ENCODE data around the gene CTSD. TPM values are rescaled to one million over a fixed set of nuclear protein-coding genes. Genes with fewer than 3 reads are reported as not detected.

CTSD gene
- total and polyA plus RNA-seq, 2 of the 8 experiments (the other 6 are each of a cell fraction or from before 2014, with no cell fraction given), result 169 to 173 TPM

GRCh38 chr11:1731451-1732059 is 32.2 kb downstream of the CTSD start (continued):
- TF ChIP-seq MAX (IDR thresholded peaks at IDR 0.05) (no peak), JUN (IDR thresholded peaks at IDR 0.05; ENCODE audit: low read depth, low read length) (no peak), GTF2F1 (IDR thresholded peaks at IDR 0.05; ENCODE audit: borderline replicate concordance, low read depth, low read length) (no peak), CHD7 (IDR thresholded peaks at IDR 0.05; ENCODE audit: insufficient replicate concordance, low read length) (no peak), TAF7 (optimal IDR thresholded peaks at IDR 0.05; ENCODE audit: borderline replicate concordance, low read depth, low read length) (no peak), RXRA (IDR thresholded peaks at IDR 0.05; ENCODE audit: insufficient read depth, low read depth, low read length) (no peak), CHD2 (IDR thresholded peaks at IDR 0.05; ENCODE audit: low read length) (no peak)
